SH-SY5Y (cell line): Measurements from ENCODE around the gene SV2B.

Experiments used
- GATA2 ChIP-seq: IDR thresholded peaks from 2 replicates; pipeline ENCODE4 v1.6.1; 2011; ENCODE audit warnings: mild to moderate bottlenecking, low read depth, low read length
- GATA3 ChIP-seq: IDR thresholded peaks from 2 replicates; pipeline ENCODE4 v1.6.1; 2011; ENCODE audit warnings: low read depth, mild to moderate bottlenecking, low read length, moderate library complexity

DNA sequence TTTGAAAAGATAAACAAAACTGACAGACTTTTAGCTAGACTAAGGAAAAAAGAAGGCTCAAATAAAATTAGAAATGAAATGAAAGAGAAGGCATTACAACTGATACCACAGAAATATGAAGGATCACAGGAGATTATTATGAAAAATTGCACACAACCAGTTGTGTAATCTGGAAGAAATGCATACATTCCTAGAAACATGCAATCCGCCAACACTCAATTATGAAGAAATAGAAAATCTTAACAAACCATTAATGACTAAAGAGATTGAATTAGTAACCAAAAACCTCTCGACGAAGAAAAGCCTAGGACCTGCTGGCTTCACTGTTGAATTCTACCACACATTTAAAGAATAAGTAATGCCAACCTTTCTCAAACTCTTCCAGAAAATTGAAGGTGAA is 149.5 kb downstream of the SV2B start:
- no peak for TF ChIP-seq GATA2
- TF ChIP-seq GATA3 = no peak
